ENCODE measurements around the gene CCSER2.
"Not testable (repeated sequence)": the region's sequence is repeated elsewhere in the genome, so short reads cannot be mapped to it uniquely, and the experiment has no call there.

CCSER2 gene

GRCh38 chr10:84447701-84448400 lies 119.5 kb downstream of the CCSER2 start:
- Histone ChIP-seq H3K36me3 (ENCODE audit: insufficient read depth, low read length) (no peaks in the 10 kb centered on the region), H3K9me2 (ENCODE audit: low read depth, low read length) (no peaks in the 10 kb centered on the region), H3K9me3 (ENCODE audit: low read length) (no peaks in the 10 kb centered on the region), H3K4me3 (ENCODE audit: low read depth, low read length, poor library complexity, severe bottlenecking) (no peak overlapping the region), H2AFZ (ENCODE audit: low read length) (no peak overlapping the region), H3K4me2 (ENCODE audit: low read length) (no peak overlapping the region), H3K4me1 (ENCODE audit: insufficient read depth, low read length, severe bottlenecking) (no peaks in the 10 kb centered on the region), H3K9ac (ENCODE audit: low read length) (no peak overlapping the region), H3F3A (ENCODE audit: insufficient read depth, low read length) (no peaks in the 10 kb centered on the region), H3K27me3 (ENCODE audit: insufficient read depth, low read length) (no peaks in the 10 kb centered on the region), H4K20me1 (ENCODE audit: insufficient read depth, low read length) (no peaks in the 10 kb centered on the region), H3K27ac (ENCODE audit: low read depth, low read length, poor library complexity, severe bottlenecking) (no peak overlapping the region), H3K79me2 (ENCODE audit: insufficient read depth, low read length) (no peaks in the 10 kb centered on the region)
- TF ChIP-seq EZH2 (IDR thresholded peaks at IDR 0.05; ENCODE audit: borderline replicate concordance, low read length): no peak
- TF ChIP-seq, protein P1, sequence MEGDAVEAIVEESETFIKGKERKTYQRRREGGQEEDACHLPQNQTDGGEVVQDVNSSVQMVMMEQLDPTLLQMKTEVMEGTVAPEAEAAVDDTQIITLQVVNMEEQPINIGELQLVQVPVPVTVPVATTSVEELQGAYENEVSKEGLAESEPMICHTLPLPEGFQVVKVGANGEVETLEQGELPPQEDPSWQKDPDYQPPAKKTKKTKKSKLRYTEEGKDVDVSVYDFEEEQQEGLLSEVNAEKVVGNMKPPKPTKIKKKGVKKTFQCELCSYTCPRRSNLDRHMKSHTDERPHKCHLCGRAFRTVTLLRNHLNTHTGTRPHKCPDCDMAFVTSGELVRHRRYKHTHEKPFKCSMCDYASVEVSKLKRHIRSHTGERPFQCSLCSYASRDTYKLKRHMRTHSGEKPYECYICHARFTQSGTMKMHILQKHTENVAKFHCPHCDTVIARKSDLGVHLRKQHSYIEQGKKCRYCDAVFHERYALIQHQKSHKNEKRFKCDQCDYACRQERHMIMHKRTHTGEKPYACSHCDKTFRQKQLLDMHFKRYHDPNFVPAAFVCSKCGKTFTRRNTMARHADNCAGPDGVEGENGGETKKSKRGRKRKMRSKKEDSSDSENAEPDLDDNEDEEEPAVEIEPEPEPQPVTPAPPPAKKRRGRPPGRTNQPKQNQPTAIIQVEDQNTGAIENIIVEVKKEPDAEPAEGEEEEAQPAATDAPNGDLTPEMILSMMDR (IDR thresholded peaks at IDR 0.05; ENCODE audit: low read length): no peak

DNA sequence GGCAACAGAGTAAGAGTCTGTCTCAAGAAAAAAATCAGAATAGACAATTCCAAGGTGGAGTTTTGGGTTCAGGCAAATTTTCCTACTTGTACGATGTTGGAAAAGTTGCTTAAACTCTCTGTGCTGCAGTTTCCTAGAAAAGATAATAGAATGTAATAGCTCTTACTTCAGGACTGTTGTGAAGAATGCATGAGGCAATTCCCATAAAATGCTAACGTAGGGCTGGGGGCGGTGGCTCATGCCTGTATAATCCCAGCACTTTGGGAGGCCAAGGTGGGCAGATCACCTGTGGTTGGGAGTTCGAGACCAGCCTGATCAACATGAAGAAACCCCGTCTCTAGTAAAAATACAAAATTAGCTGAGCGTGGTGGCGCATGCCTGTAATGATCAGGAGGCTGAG lies 121.0 kb downstream of the CCSER2 start:
- not testable (repeated sequence) for H3K27me3 ChIP-seq (ENCODE audit: insufficient read depth, low read length); H2AFZ ChIP-seq (ENCODE audit: low read length); H3K79me2 ChIP-seq (ENCODE audit: insufficient read depth, low read length); H3K4me3 ChIP-seq (ENCODE audit: low read depth, low read length, poor library complexity, severe bottlenecking); H3K9me3 ChIP-seq (ENCODE audit: low read length); H3F3A ChIP-seq (ENCODE audit: insufficient read depth, low read length); H3K4me2 ChIP-seq (ENCODE audit: low read length); H3K9ac ChIP-seq (ENCODE audit: low read length); H3K36me3 ChIP-seq (ENCODE audit: insufficient read depth, low read length); H4K20me1 ChIP-seq (ENCODE audit: insufficient read depth, low read length); H3K27ac ChIP-seq (ENCODE audit: low read depth, low read length, poor library complexity, severe bottlenecking); H3K9me2 ChIP-seq (ENCODE audit: low read depth, low read length); H3K4me1 ChIP-seq (ENCODE audit: insufficient read depth, low read length, severe bottlenecking)

DNA sequence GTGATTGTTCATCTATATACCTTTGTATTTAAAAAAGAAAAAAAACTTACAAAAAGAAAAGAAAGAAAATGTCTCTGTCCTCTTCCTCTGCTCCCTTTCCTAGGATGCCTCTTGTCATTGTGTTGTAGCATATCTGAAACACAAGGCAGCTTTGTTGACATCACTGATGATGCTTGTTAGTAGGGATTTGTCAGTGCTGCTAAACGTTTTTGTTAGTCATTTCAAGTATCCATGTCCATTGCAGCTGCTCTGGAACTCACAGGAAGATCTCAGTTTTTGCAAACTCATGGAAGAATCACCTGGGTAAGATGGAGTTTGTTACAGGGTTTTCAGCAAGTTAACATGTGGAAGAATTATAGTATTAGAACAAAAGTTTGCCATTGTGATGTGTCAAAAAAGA lies 123.6 kb downstream of the CCSER2 start:
- H3K36me3 ChIP-seq (ENCODE audit: insufficient read depth, low read length): no peaks in the 10 kb centered on the region
- no peaks in the 10 kb centered on the region for H3K9me2 ChIP-seq (ENCODE audit: low read depth, low read length)
- H3K79me2 ChIP-seq (ENCODE audit: insufficient read depth, low read length): no peaks in the 10 kb centered on the region
- H3K9me3 ChIP-seq (ENCODE audit: low read length): no peaks in the 10 kb centered on the region
- no peaks in the 10 kb centered on the region for H3K4me1 ChIP-seq (ENCODE audit: insufficient read depth, low read length, severe bottlenecking)
- TF ChIP-seq, protein P1 (IDR thresholded peaks at IDR 0.05; ENCODE audit: low read length): no peak
- TF ChIP-seq EZH2 (IDR thresholded peaks at IDR 0.05; ENCODE audit: borderline replicate concordance, low read length): no peak
- H3K4me3 ChIP-seq (ENCODE audit: low read depth, low read length, poor library complexity, severe bottlenecking): no peak overlapping the region
- H2AFZ ChIP-seq (ENCODE audit: low read length): no peak overlapping the region
- H3K4me2 ChIP-seq (ENCODE audit: low read length): no peak overlapping the region
- H3K27me3 ChIP-seq (ENCODE audit: insufficient read depth, low read length): no peaks in the 10 kb centered on the region
- no peaks in the 10 kb centered on the region for H4K20me1 ChIP-seq (ENCODE audit: insufficient read depth, low read length)
- H3K9ac ChIP-seq (ENCODE audit: low read length): no peak overlapping the region
- no peaks in the 10 kb centered on the region for H3F3A ChIP-seq (ENCODE audit: insufficient read depth, low read length)
- no peak overlapping the region for H3K27ac ChIP-seq (ENCODE audit: low read depth, low read length, poor library complexity, severe bottlenecking)

DNA sequence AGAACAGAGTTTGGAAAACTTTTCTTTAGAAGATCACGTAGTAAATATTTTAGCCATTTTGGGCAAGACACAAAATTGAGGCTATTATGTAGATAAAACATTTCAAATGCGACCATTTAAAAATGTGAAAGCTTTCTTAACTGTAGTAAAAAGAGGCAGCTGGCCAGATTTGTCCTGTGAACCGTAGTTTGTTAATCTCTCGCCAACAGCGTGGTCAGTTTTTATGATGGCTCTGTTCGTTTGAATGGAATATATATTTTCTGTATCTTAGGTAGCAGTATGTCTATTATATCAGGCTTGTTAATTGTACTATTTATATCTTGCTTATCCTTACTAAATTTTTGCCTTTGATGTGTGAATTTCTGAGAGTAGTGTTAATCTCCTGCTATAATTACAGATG lies 124.9 kb downstream of the CCSER2 start:
- Histone ChIP-seq H3K4me2 (ENCODE audit: low read length) (no peak overlapping the region), H3K27ac (ENCODE audit: low read depth, low read length, poor library complexity, severe bottlenecking) (no peak overlapping the region), H3K9me2 (ENCODE audit: low read depth, low read length) (no peaks in the 10 kb centered on the region), H3K9me3 (ENCODE audit: low read length) (no peaks in the 10 kb centered on the region), H3K27me3 (ENCODE audit: insufficient read depth, low read length) (no peaks in the 10 kb centered on the region), H4K20me1 (ENCODE audit: insufficient read depth, low read length) (no peaks in the 10 kb centered on the region), H3K79me2 (ENCODE audit: insufficient read depth, low read length) (no peaks in the 10 kb centered on the region), H3F3A (ENCODE audit: insufficient read depth, low read length) (no peaks in the 10 kb centered on the region), H3K36me3 (ENCODE audit: insufficient read depth, low read length) (no peaks in the 10 kb centered on the region), H3K9ac (ENCODE audit: low read length) (no peak overlapping the region), H3K4me1 (ENCODE audit: insufficient read depth, low read length, severe bottlenecking) (no peaks in the 10 kb centered on the region), H3K4me3 (ENCODE audit: low read depth, low read length, poor library complexity, severe bottlenecking) (no peak overlapping the region), H2AFZ (ENCODE audit: low read length) (no peak overlapping the region)
- TF ChIP-seq, protein P1 (IDR thresholded peaks at IDR 0.05; ENCODE audit: low read length): no peak
- TF ChIP-seq EZH2 (IDR thresholded peaks at IDR 0.05; ENCODE audit: borderline replicate concordance, low read length): no peak
